Measurements from ENCODE around the gene JPH3. TPM values are rescaled to one million over a fixed set of nuclear protein-coding genes. Genes with fewer than 3 reads are reported as not detected.

The JPH3 gene
- total and polyA plus RNA-seq, 10 donors = 0.03 TPM; not detected in 9

- Histone ChIP-seq H3K4me3 (no peak overlapping the region), H3K4me1 (no peaks in the 10 kb centered on the region), H3K36me3 (peaks cover 0 to 90% (median 39%) of the 10 kb centered on the region in 6 donors), H3K27ac (no peak overlapping the region), H3K9me3 (no peaks in the 10 kb centered on the region), H3K27me3 (replicated peaks in 1 of 7) (no peaks in the 10 kb centered on the region)
- 86 to 95% (median 93%) methylated on average over 5 to 8 of the region's 8 CpGs for WGBS, 5 donors
- no peak for TF ChIP-seq CTCF (IDR thresholded peaks at IDR 0.05 in 8 of 11, conservative IDR thresholded peaks at IDR 0.05 in 3 of 11)
- TF ChIP-seq POLR2A (IDR thresholded peaks at IDR 0.05) = no peak
- TF ChIP-seq POLR2AphosphoS5 (IDR thresholded peaks at IDR 0.05) = peak in 1 of 3 donors; percentile 9
- intact Hi-C loops (cut with DNase I; ENCODE audit: low total_unique reads) = no loop called here
- no peak for DNase-seq
These were observed 138.1 kb downstream of the JPH3 start for GRCh38 chr16:87740441-87740840.

GRCh38 chr16:87740909-87741424, 138.7 kb downstream of the JPH3 start:
- 87 to 94% (median 89%) methylated on average over 8 to 11 of the region's 11 CpGs for WGBS, 5 donors
- Histone ChIP-seq H3K4me1 (no peaks in the 10 kb centered on the region), H3K27me3 (replicated peaks in 1 of 7) (no peaks in the 10 kb centered on the region), H3K27ac (no peak overlapping the region), H3K36me3 (peaks cover 0 to 90% (median 40%) of the 10 kb centered on the region in 6 donors), H3K9me3 (no peaks in the 10 kb centered on the region), H3K4me3 (no peak overlapping the region)
- TF ChIP-seq CTCF (IDR thresholded peaks at IDR 0.05 in 8 of 11, conservative IDR thresholded peaks at IDR 0.05 in 3 of 11) (no peak), POLR2A (IDR thresholded peaks at IDR 0.05) (no peak), POLR2AphosphoS5 (IDR thresholded peaks at IDR 0.05) (no peak)
- intact Hi-C loops (cut with DNase I; ENCODE audit: low total_unique reads) = no loop called here
- DNase-seq = no peak

GRCh38 chr16:87741700-87742415, 139.6 kb downstream of the JPH3 start:
- TF ChIP-seq POLR2A (IDR thresholded peaks at IDR 0.05) (no peak), CTCF (IDR thresholded peaks at IDR 0.05 in 8 of 11, conservative IDR thresholded peaks at IDR 0.05 in 3 of 11) (no peak), POLR2AphosphoS5 (IDR thresholded peaks at IDR 0.05) (no peak)
- H3K27ac ChIP-seq = no peak overlapping the region
- H3K9me3 ChIP-seq = no peaks in the 10 kb centered on the region
- H3K4me1 ChIP-seq = no peaks in the 10 kb centered on the region
- H3K4me3 ChIP-seq = no peak overlapping the region
- WGBS, 5 donors = 85 to 90% (median 89%) methylated on average over 16 of the region's 16 CpGs
- H3K36me3 ChIP-seq = peaks cover 0 to 90% (median 41%) of the 10 kb centered on the region in 6 donors
- no peaks in the 10 kb centered on the region for H3K27me3 ChIP-seq (replicated peaks in 1 of 7)
- DNase-seq = no peak
- intact Hi-C loops (cut with DNase I; ENCODE audit: low total_unique reads) = no loop called here

GRCh38 chr16:87742781-87743490, 140.6 kb downstream of the JPH3 start:
- no peak for TF ChIP-seq POLR2A (IDR thresholded peaks at IDR 0.05)
- TF ChIP-seq CTCF (IDR thresholded peaks at IDR 0.05 in 8 of 11, conservative IDR thresholded peaks at IDR 0.05 in 3 of 11) = no peak
- TF ChIP-seq POLR2AphosphoS5 (IDR thresholded peaks at IDR 0.05) = no peak
- intact Hi-C loops (cut with DNase I; ENCODE audit: low total_unique reads) = no loop called here
- DNase-seq = no peak
- no peak overlapping the region for H3K4me3 ChIP-seq
- no peaks in the 10 kb centered on the region for H3K27me3 ChIP-seq (replicated peaks in 1 of 7)
- no peaks in the 10 kb centered on the region for H3K4me1 ChIP-seq
- H3K36me3 ChIP-seq = peaks cover 0 to 90% (median 52%) of the 10 kb centered on the region in 6 donors
- no peak overlapping the region for H3K27ac ChIP-seq
- H3K9me3 ChIP-seq = no peaks in the 10 kb centered on the region
- WGBS, 5 donors = 87 to 95% (median 91%) methylated on average over 16 to 17 of the region's 17 CpGs
